ENCODE results near the gene ZBTB21.
"Not testable (repeated sequence)": the region's sequence is repeated elsewhere in the genome, so short reads cannot be mapped to it uniquely, and the experiment has no call there.

ZBTB21 gene

DNA sequence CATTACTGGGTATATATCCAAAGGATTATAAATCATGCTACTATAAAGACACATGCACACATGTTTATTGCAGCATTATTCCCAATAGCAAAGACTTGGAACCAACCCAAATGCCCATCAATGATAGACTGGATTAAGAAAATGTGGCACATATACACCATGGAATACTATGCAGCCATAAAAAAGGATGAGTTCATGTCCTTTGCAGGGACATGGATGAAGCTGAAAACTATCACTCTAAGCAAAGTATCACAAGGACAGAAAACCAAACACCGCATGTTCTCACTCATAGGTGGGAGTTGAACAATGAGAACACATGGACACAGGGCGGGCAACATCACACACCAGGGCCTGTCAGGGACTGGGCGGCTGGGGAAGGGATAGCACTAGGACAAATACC, 60.5 kb downstream of the ZBTB21 start:
- H3K27ac Mint-ChIP-seq, H3K36me3 Mint-ChIP-seq, H3K4me3 Mint-ChIP-seq, H3K27me3 Mint-ChIP-seq, H3K9me3 Mint-ChIP-seq: not testable (repeated sequence)
- peaks cover 14% of the 10 kb centered on the region for H3K4me1 Mint-ChIP-seq

DNA sequence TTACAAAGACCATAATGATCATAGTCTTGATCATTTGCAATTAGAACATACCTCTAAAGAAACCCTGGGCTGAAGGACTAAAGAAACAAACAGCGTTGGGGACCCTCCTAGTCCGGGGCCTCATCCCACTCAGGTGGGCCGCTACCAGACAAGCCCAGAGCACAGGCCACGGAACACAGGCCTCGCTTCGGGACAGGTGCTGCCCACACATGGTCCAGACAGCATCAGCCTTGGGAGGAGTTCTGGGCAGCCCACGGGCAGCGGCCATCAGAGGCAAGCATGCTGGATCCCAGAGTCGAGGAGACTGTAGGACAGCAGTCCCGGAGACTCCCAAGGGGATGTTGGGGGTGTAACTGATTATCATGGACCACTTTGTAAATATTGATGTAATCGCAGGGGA, 61.3 kb downstream of the ZBTB21 start:
- no peak overlapping the region for H3K27ac Mint-ChIP-seq
- H3K9me3 Mint-ChIP-seq, result no peaks in the 10 kb centered on the region
- H3K4me1 Mint-ChIP-seq, result peaks cover 9% of the 10 kb centered on the region
- no peak overlapping the region for H3K4me3 Mint-ChIP-seq
- H3K36me3 Mint-ChIP-seq, result no peaks in the 10 kb centered on the region
- H3K27me3 Mint-ChIP-seq, result no peaks in the 10 kb centered on the region

GRCh38 chr21:41948078-41948895, 61.9 kb downstream of the ZBTB21 start:
- Mint-ChIP-seq H3K9me3 (no peaks in the 10 kb centered on the region), H3K27me3 (no peaks in the 10 kb centered on the region), H3K4me1 (peaks cover 9% of the 10 kb centered on the region), H3K27ac (no peak overlapping the region), H3K4me3 (no peak overlapping the region), H3K36me3 (no peaks in the 10 kb centered on the region)

GRCh38 chr21:41945982-41946381, 64.2 kb downstream of the ZBTB21 start:
- Mint-ChIP-seq H3K27ac (no peak overlapping the region), H3K27me3 (no peaks in the 10 kb centered on the region)

DNA sequence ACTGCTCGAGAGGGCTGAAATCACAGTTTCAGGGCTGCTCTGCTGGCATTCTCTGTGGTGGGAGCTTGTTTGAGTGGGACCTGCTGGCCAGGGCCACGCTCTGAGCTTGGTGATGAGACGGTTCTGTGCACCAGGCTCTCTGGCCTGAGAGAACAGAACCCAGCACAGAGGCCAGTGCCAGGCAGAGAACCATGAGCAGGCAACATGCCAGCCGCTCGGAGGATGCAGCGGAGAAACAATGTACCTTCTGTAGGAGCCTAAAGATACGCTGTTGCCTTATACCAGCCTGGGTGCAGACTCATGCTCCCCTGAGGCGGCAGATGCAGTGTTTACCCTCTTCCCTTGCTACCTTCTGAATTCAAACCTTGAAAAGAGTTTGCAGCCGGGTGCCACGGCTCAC, 66.3 kb downstream of the ZBTB21 start:
- Mint-ChIP-seq H3K9me3 (no peaks in the 10 kb centered on the region), H3K27ac (no peak overlapping the region), H3K4me3 (no peak overlapping the region), H3K36me3 (no peaks in the 10 kb centered on the region), H3K27me3 (no peaks in the 10 kb centered on the region), H3K4me1 (no peaks in the 10 kb centered on the region)

More at GRCh38 chr21:41945982-41946381, 64.2 kb downstream of the ZBTB21 start:
- Mint-ChIP-seq H3K9me3 (no peaks in the 10 kb centered on the region), H3K4me1 (no peaks in the 10 kb centered on the region), H3K4me3 (no peak overlapping the region), H3K36me3 (no peaks in the 10 kb centered on the region)

DNA sequence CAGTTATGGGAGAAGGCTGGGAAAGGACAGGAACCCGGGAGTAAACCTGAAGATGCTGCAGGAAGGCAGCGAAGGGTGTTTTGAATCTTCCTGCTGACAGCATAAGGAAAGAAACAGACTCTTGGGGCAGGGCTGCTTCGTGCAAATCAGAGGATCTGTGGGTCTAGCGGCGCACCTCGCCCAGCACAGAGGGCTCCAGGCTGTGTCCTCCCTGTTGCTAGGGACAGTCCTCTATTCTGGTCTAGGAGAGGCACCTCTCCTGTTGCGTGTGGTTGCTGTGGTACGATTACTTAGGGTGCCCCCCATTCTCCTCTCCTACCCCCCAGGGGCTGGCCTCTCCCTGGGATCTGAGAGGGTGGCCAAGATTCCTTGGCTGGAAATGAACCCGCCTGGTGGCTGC, 67.7 kb downstream of the ZBTB21 start:
- Mint-ChIP-seq H3K36me3 (no peaks in the 10 kb centered on the region), H3K27ac (no peak overlapping the region), H3K9me3 (no peaks in the 10 kb centered on the region), H3K4me3 (no peak overlapping the region), H3K4me1 (no peaks in the 10 kb centered on the region), H3K27me3 (no peaks in the 10 kb centered on the region)

GRCh38 chr21:41941941-41942340, 68.2 kb downstream of the ZBTB21 start:
- H3K4me3 Mint-ChIP-seq, result no peak overlapping the region
- no peak overlapping the region for H3K27ac Mint-ChIP-seq
- H3K9me3 Mint-ChIP-seq, result no peaks in the 10 kb centered on the region
- no peaks in the 10 kb centered on the region for H3K36me3 Mint-ChIP-seq
- H3K4me1 Mint-ChIP-seq, result no peaks in the 10 kb centered on the region
- no peaks in the 10 kb centered on the region for H3K27me3 Mint-ChIP-seq

GRCh38 chr21:41940431-41940830, 69.7 kb downstream of the ZBTB21 start:
- Mint-ChIP-seq H3K27me3 (no peaks in the 10 kb centered on the region), H3K4me1 (no peaks in the 10 kb centered on the region), H3K27ac (no peak overlapping the region), H3K36me3 (no peaks in the 10 kb centered on the region), H3K9me3 (no peaks in the 10 kb centered on the region), H3K4me3 (no peak overlapping the region)

GRCh38 chr21:41939391-41939790, 70.8 kb downstream of the ZBTB21 start:
- no peaks in the 10 kb centered on the region for H3K36me3 Mint-ChIP-seq
- no peaks in the 10 kb centered on the region for H3K27me3 Mint-ChIP-seq
- no peaks in the 10 kb centered on the region for H3K9me3 Mint-ChIP-seq
- no peaks in the 10 kb centered on the region for H3K4me1 Mint-ChIP-seq
- H3K27ac Mint-ChIP-seq, result no peak overlapping the region
- no peak overlapping the region for H3K4me3 Mint-ChIP-seq

Data from activated naive CD4-positive, alpha-beta T cell treated with anti-CD3 and anti-CD28 coated beads, Interleukin-2, amount 50 U/mL, for 24 hours (primary cell).